Heart left ventricle (tissue), 16 donors: ENCODE measurements around the gene POMP. TPM values are rescaled to one million over a fixed set of nuclear protein-coding genes. Genes with fewer than 3 reads are reported as not detected.

ENCODE experiments used
- ATAC-seq, 4 donors: fragments of 200-7000 bp; cut with Tn5 transposase; one replicate each; pipeline ENCODE4 v1.9.1; 2020 to 2022; ENCODE audit warnings: moderate library complexity in 4 of 4, mild to moderate bottlenecking in 3 of 4, moderate number of reproducible peaks in 1 of 4
- DNase-seq, 5 donors: peaks; one replicate each; pipeline ENCODE4 v3.0.0-alpha.2; 2020
- H3K27ac ChIP-seq, 12 donors: fragments of 200-600 bp; sonication (generic) in 4 of 12; one replicate each; pipeline versions ENCODE4 v1.5.0 to v1.8.0; 2016 to 2022; ENCODE audit warnings: mild to moderate bottlenecking in 2 of 12
- H3K27me3 ChIP-seq, 9 donors: fragments of 200-600 bp; sonication (generic) in 2 of 9; one replicate each; pipeline versions ENCODE4 v1.5.1 to v1.8.0; 2016 to 2022; ENCODE audit warnings: mild to moderate bottlenecking in 3 of 9
- H3K36me3 ChIP-seq, 9 donors: fragments of 200-600 bp; sonication (generic) in 2 of 9; one replicate each; pipeline versions ENCODE4 v1.5.0 to v1.8.0; 2018 to 2022; ENCODE audit warnings: mild to moderate bottlenecking in 2 of 9
- H3K4me1 ChIP-seq, 12 donors: fragments of 200-600 bp; sonication (generic) in 4 of 12; one replicate each; pipeline versions ENCODE4 v1.5.0 to v1.8.0; 2016 to 2022; ENCODE audit warnings: mild to moderate bottlenecking in 3 of 12
- H3K4me3 ChIP-seq, 12 donors: fragments of 200-600 bp; sonication (generic) in 4 of 12; one replicate each; pipeline versions ENCODE4 v1.5.0 to v1.8.0; 2017 to 2022; ENCODE audit warnings: mild to moderate bottlenecking in 9 of 12, moderate library complexity in 4 of 12
- H3K9me3 ChIP-seq, 12 donors: fragments of 200-600 bp; sonication (generic) in 4 of 12; one replicate each; pipeline versions ENCODE4 v1.5.0 to v1.8.0; 2016 to 2022; ENCODE audit warnings: mild to moderate bottlenecking in 1 of 12
- CTCF ChIP-seq, 12 donors: fragments of 200-600 bp; sonication (generic) in 4 of 12; IDR thresholded peaks; one replicate each; pipeline versions ENCODE4 v1.5.0 to v1.8.0; 2018 to 2022; ENCODE audit warnings: antibody characterized with exemption in 12 of 12, mild to moderate bottlenecking in 5 of 12
- POLR2A ChIP-seq, 2 donors: fragments of 450-650 bp; IDR thresholded peaks; one replicate each; pipeline ENCODE4 v1.6.1; 2017; ENCODE audit warnings: antibody characterized with exemption in 2 of 2, mild to moderate bottlenecking in 2 of 2, moderate library complexity in 2 of 2
- WGBS, 4 donors: extraction: QIAGEN DNeasy Blood & Tissue Kit in 2 of 4; methylation state at CpG; one replicate each; pipeline versions ENCODE4 v1.1.5 to v1.1.7; 2013 to 2018; 5-methylcytosine and 5-hydroxymethylcytosine counted together
- intact Hi-C, 10 donors: fragments of 100-400 bp; cut with DNase I; formaldehyde crosslinking; loops; one replicate each; pipeline versions ENCODE4 v1.11.1 to v1.14.2; 2022
- polyA plus RNA-seq, 2 donors: library from polyadenylated mRNA; stranded (reverse); fragments of 200-250 nt; gene quantifications; one replicate each; pipeline ENCODE4 v1.2.3, GENCODE V29; 2013
- total RNA-seq, 9 donors: library from RNA; depleted of rRNA in 2 of 9; stranded (reverse); fragments of >200 nt in 2 of 9; fragmentation: NEBNext Ultra II Directional in 3 of 9; extraction: Animal tissue kit (Norgen Biotek cat#: 25700) in 3 of 9; gene quantifications; one replicate each; pipeline versions ENCODE4 v1.1.0 to v1.2.4, GENCODE V29; 2016 to 2023
- donor health status: ischemic (EF 13 %, LVEDD 7.1; RV severe dilation, severe dysfunction).
- donor health status: healthy with polysubstance abuse.
- donor health status: DM: no; HTN: yes; CAD: no.
- donor health status: DM: no; HTN: no; CAD: no.
- donor health status: ischemic (EF 25% LVEDD 6.9; RV normal size, moderate dysfunction).
- donor health status: ischemic (EF 25% LVEDD 5.7; RV mildly dilated, moderate dysfunction).
- donor health status: healthy.
- donor health status: DM: yes; HTN: yes; CAD: no.
- donor health status: ischemic (EF 35%, LVEDD 5.7; RV mildly dilated, moderate dysfunction).
- donor health status: nonischemic (EF 11% LVEDD 7.7; RV severe dilation, severe dysfunction).
- donor health status: DM: yes; HTN: yes; CAD: no.
- donor health status: PGD.
- donor health status: ischemic (EF 29% LVEDD 5.4; RV normal size, mild dysfunction).
- donor health status: nonischemic (EF 23%, LVEDD 6.1; RV moderate dilation, normal function).

The POMP gene
- total and polyA plus RNA-seq, 11 donors: 87.8 to 149 (median 102) TPM

GRCh38 chr13:28623782-28624706 is 34.9 kb upstream of the POMP start:
- peak overlapping the region in 1 of 12 donors; percentile 85 for H3K27ac ChIP-seq
- ATAC-seq (peak in 1 of 4 donors; percentile 14), DNase-seq (no peak)
- no peaks in the 10 kb centered on the region for H3K27me3 ChIP-seq
- no peaks in the 10 kb centered on the region for H3K9me3 ChIP-seq
- intact Hi-C loops: no loop called here
- WGBS, 4 donors: 57 to 68% (median 65%) methylated on average over 13 to 15 of the region's 15 CpGs
- no peak for TF ChIP-seq POLR2A (IDR thresholded peaks at IDR 0.05)
- TF ChIP-seq CTCF (IDR thresholded peaks at IDR 0.05): no peak
- no peaks in the 10 kb centered on the region for H3K36me3 ChIP-seq
- H3K4me3 ChIP-seq: no peak overlapping the region
- H3K4me1 ChIP-seq: peaks cover 0 to 39% (median 0%) of the 10 kb centered on the region in 12 donors

GRCh38 chr13:28624707-28625432 is 34.1 kb upstream of the POMP start:
- peaks cover 0 to 39% (median 0%) of the 10 kb centered on the region in 12 donors for H3K4me1 ChIP-seq
- intact Hi-C loops: no loop called here
- no peaks in the 10 kb centered on the region for H3K36me3 ChIP-seq
- ATAC-seq: no peak
- no peak overlapping the region for H3K4me3 ChIP-seq
- no peak for DNase-seq
- no peaks in the 10 kb centered on the region for H3K9me3 ChIP-seq
- no peak overlapping the region for H3K27ac ChIP-seq
- H3K27me3 ChIP-seq: no peaks in the 10 kb centered on the region
- TF ChIP-seq POLR2A (IDR thresholded peaks at IDR 0.05): no peak
- TF ChIP-seq CTCF (IDR thresholded peaks at IDR 0.05): no peak
- 83 to 93% (median 85%) methylated on average over 11 of the region's 11 CpGs for WGBS, 4 donors

- H3K4me3 ChIP-seq: no peak overlapping the region
- no peaks in the 10 kb centered on the region for H3K27me3 ChIP-seq
- no peaks in the 10 kb centered on the region for H3K36me3 ChIP-seq
- H3K4me1 ChIP-seq: peaks cover 0 to 39% (median 0%) of the 10 kb centered on the region in 12 donors
- no peak for ATAC-seq
- no peak overlapping the region for H3K27ac ChIP-seq
- intact Hi-C loops: no loop called here
- no peak for DNase-seq
- TF ChIP-seq POLR2A (IDR thresholded peaks at IDR 0.05) (no peak), CTCF (IDR thresholded peaks at IDR 0.05) (no peak)
- H3K9me3 ChIP-seq: no peaks in the 10 kb centered on the region
- whole genome bisulfite sequencing, 4 donors: 83 to 88% (median 85%) methylated on average over 5 of the region's 5 CpGs
These were observed 32.7 kb upstream of the POMP start for GRCh38 chr13:28626266-28626665.

GRCh38 chr13:28628241-28628640 is 30.7 kb upstream of the POMP start:
- peak in 1 of 4 donors; percentile 59 for ATAC-seq
- Histone ChIP-seq H3K36me3 (no peaks in the 10 kb centered on the region), H3K9me3 (no peaks in the 10 kb centered on the region), H3K4me3 (no peak overlapping the region), H3K27me3 (no peaks in the 10 kb centered on the region), H3K27ac (peak overlapping the region in 3 of 12 donors; percentile 3 to 44 (median 39)), H3K4me1 (peaks cover 0 to 25% (median 0%) of the 10 kb centered on the region in 12 donors)
- TF ChIP-seq CTCF (IDR thresholded peaks at IDR 0.05) (no peak), POLR2A (IDR thresholded peaks at IDR 0.05) (no peak)
- no peak for DNase-seq
- WGBS, 4 donors: 60 to 66% (median 62%) methylated on average over 4 of the region's 4 CpGs
- intact Hi-C loops: no loop called here
